Muscle layer of duodenum (tissue), 2 donors: Measurements from ENCODE around the gene AVPR1A.

ENCODE experiments used
- H3K27ac ChIP-seq: one replicate; pipeline ENCODE4 v1.7.0; 2013; ENCODE audit warnings: mild to moderate bottlenecking, low read length
- H3K27me3 ChIP-seq: one replicate; pipeline ENCODE4 v1.7.0; 2013; ENCODE audit warnings: low read depth, mild to moderate bottlenecking, control low read depth, low read length
- H3K36me3 ChIP-seq, 2 donors: one replicate each; pipeline ENCODE4 v1.7.0; 2013; ENCODE audit warnings: low read length in 2 of 2, control low read depth in 1 of 2, mild to moderate bottlenecking in 1 of 2; ENCODE audit not compliant: insufficient read depth in 2 of 2, control insufficient read depth in 1 of 2
- H3K4me1 ChIP-seq, 2 donors: one replicate each; pipeline ENCODE4 v1.7.0; 2013; ENCODE audit warnings: low read length in 2 of 2, mild to moderate bottlenecking in 2 of 2, control low read depth in 1 of 2, moderate library complexity in 1 of 2; ENCODE audit not compliant: insufficient read depth in 2 of 2, control insufficient read depth in 1 of 2
- H3K4me3 ChIP-seq, 2 donors: one replicate each; pipeline ENCODE4 v1.7.0; 2013; ENCODE audit warnings: low read length in 2 of 2, low read depth in 1 of 2, mild to moderate bottlenecking in 1 of 2
- H3K9me3 ChIP-seq, 2 donors: one replicate each; pipeline ENCODE4 v1.7.0; 2013; ENCODE audit warnings: low read length in 2 of 2, control low read depth in 1 of 2, mild to moderate bottlenecking in 1 of 2; ENCODE audit not compliant: control insufficient read depth in 1 of 2
- donor health status: healthy.

Gene AVPR1A

GRCh38 chr12:63149909-63150712 is 890 bp downstream of the AVPR1A start:
- no peaks in the 10 kb centered on the region for H3K36me3 ChIP-seq
- H3K4me1 ChIP-seq: peaks cover 9 to 24% of the 10 kb centered on the region in 2 donors
- peak overlapping the region in 1 of 2 donors; percentile 65 for H3K4me3 ChIP-seq
- H3K27me3 ChIP-seq: peaks cover 32% of the 10 kb centered on the region
- no peak overlapping the region for H3K27ac ChIP-seq
- no peaks in the 10 kb centered on the region for H3K9me3 ChIP-seq

DNA sequence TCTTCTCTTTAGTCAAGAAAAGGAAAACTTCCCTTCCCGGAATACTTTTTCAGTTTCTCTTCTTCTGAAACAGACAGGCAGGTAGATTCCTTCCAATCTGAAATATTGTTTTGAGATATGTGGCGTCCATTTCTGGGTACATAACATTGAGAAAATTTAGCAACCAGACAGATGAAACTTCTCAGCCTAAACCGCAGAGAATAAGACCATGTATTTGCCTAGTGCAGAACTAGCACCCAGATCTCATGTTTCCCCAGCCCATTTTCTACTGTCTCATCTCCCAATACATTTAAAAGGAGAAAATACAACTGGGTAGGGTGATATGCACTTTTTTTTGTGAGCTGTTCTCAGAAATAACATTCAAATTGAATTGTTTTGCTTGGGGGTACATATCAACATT is 6.4 kb downstream of the AVPR1A start:
- Histone ChIP-seq H3K4me1 (no peaks in the 10 kb centered on the region), H3K27me3 (peaks cover 4% of the 10 kb centered on the region), H3K36me3 (no peaks in the 10 kb centered on the region), H3K4me3 (no peak overlapping the region), H3K9me3 (no peaks in the 10 kb centered on the region), H3K27ac (no peak overlapping the region)

DNA sequence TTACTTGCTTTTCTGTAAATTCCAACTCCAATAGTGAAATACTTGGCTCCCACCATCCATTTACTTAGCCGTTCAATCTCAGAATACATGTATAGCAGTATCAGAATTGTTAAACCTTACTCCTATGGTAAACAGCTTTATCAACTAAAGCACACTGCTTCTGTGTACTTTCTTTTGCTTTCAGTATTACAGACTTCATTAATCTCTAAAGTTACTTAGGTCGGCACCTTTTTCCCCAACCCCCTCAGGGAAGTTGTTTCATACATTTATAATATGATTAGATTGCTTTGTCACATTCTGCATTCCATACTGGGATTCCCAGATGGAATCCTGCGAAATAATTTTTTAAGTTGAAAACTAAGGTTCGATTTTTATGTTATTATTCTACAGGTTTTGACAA is 12.5 kb downstream of the AVPR1A start:
- no peak overlapping the region for H3K27ac ChIP-seq
- H3K4me1 ChIP-seq: no peaks in the 10 kb centered on the region
- no peaks in the 10 kb centered on the region for H3K27me3 ChIP-seq
- no peaks in the 10 kb centered on the region for H3K9me3 ChIP-seq
- no peaks in the 10 kb centered on the region for H3K36me3 ChIP-seq
- H3K4me3 ChIP-seq: no peak overlapping the region

DNA sequence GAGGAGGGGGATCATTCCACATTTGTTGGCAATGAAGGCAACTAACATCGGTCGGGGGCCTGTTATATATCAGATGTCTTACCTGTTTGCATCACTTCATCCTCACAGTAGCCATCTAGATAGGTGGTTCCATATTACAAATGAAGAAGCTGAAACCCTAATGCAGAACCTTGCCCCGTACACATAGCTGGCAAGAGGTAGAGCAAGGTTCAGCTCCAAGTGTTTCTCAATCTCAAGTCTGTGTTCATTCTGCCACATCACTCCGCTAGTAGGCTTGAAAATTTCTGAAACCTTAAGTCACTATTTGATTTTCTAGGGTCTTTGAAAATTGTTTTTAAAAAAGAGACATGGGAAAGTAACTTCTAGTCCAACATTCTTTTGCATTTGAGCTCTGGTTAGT is 17.0 kb downstream of the AVPR1A start:
- no peaks in the 10 kb centered on the region for H3K27me3 ChIP-seq
- H3K27ac ChIP-seq: no peak overlapping the region
- H3K4me3 ChIP-seq: no peak overlapping the region
- no peaks in the 10 kb centered on the region for H3K36me3 ChIP-seq
- H3K9me3 ChIP-seq: peaks cover 0 to 2% of the 10 kb centered on the region in 2 donors
- H3K4me1 ChIP-seq: no peaks in the 10 kb centered on the region

- no peaks in the 10 kb centered on the region for H3K27me3 ChIP-seq
- no peaks in the 10 kb centered on the region for H3K4me1 ChIP-seq
- H3K36me3 ChIP-seq: no peaks in the 10 kb centered on the region
- H3K27ac ChIP-seq: no peak overlapping the region
- no peak overlapping the region for H3K4me3 ChIP-seq
- H3K9me3 ChIP-seq: peaks cover 0 to 2% of the 10 kb centered on the region in 2 donors
These were observed 18.8 kb downstream of the AVPR1A start for GRCh38 chr12:63132201-63132600.

DNA sequence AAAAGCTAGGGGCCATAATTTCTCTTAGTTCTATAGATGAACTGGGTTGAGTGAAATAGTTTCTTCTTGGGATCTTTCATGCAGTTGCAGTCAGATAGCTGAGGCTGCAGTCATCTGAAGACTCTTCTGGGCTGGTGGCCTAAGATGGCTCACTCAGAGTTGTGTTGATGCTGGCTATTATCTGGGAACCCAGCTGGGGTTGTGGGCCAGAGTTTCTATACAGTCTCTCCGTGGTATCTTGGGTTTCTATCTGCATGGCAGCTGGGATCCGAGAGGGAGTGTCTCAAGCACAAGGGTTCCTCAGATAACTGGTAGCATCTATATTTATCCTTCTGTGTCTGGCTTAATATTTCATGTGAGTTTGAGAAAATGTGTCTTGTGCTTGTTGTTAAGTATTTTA is 21.1 kb downstream of the AVPR1A start:
- Histone ChIP-seq H3K4me3 (no peak overlapping the region), H3K4me1 (peaks cover 0 to 2% of the 10 kb centered on the region in 2 donors), H3K36me3 (no peaks in the 10 kb centered on the region), H3K9me3 (peaks cover 0 to 2% of the 10 kb centered on the region in 2 donors), H3K27me3 (no peaks in the 10 kb centered on the region), H3K27ac (no peak overlapping the region)

- H3K4me1 ChIP-seq: peaks cover 0 to 3% of the 10 kb centered on the region in 2 donors
- H3K27me3 ChIP-seq: no peaks in the 10 kb centered on the region
- H3K4me3 ChIP-seq: no peak overlapping the region
- H3K9me3 ChIP-seq: no peaks in the 10 kb centered on the region
- H3K27ac ChIP-seq: no peak overlapping the region
- no peaks in the 10 kb centered on the region for H3K36me3 ChIP-seq
These were observed 26.2 kb downstream of the AVPR1A start for GRCh38 chr12:63124778-63125177.

DNA sequence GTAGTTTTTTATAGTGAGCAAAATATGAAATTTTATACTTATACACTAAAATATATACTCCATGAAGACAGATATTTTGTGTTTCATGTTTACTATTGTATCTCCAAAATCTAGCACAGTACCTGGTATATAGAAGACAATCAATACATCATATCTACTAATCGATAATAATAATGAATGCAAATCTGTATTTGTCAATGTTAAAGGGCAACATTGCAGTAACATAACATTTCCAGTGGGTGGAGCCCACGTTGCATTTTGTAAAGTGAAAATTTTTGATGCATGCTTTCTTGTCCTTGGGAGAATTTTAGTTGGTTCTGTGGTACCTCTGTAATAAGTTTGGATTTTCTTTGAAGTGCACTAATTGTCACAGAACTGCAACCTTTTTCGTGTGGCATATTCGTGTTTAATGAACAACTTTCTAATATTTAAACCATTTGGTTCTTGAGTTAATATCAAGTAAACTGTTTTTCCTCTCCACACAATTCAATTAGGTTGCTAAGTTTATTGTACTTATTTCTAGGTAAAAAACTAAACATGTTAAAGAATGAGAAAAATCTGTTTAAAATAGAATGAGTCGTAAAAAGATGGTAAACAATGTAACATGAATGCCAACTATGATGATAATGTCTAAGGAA is 47.4 kb downstream of the AVPR1A start:
- no peaks in the 10 kb centered on the region for H3K9me3 ChIP-seq
- H3K27me3 ChIP-seq: no peaks in the 10 kb centered on the region
- no peaks in the 10 kb centered on the region for H3K4me1 ChIP-seq
- no peak overlapping the region for H3K4me3 ChIP-seq
- no peak overlapping the region for H3K27ac ChIP-seq
- no peaks in the 10 kb centered on the region for H3K36me3 ChIP-seq

DNA sequence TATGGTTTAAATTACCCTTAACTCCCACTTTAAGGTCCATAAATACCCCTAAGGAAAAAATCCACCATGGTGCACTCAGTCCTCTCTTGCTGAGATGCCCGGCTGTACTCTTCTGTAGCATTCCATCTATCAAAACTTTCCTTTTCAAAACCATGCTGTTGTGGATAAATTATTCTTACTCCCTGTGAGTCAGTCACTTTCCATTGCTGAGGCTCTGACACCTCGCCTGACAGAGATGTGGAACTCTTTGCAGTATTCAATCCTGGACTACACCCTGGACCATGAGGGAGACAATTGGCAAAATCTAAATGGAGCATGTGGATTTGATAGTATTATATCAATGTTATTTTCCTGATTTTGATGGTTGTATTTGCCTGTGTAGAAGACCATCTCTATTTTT is 49.1 kb downstream of the AVPR1A start:
- H3K4me1 ChIP-seq: no peaks in the 10 kb centered on the region
- H3K27ac ChIP-seq: no peak overlapping the region
- H3K4me3 ChIP-seq: no peak overlapping the region
- no peaks in the 10 kb centered on the region for H3K9me3 ChIP-seq
- no peaks in the 10 kb centered on the region for H3K36me3 ChIP-seq
- H3K27me3 ChIP-seq: no peaks in the 10 kb centered on the region

GRCh38 chr12:63098851-63099250 is 52.1 kb downstream of the AVPR1A start:
- no peaks in the 10 kb centered on the region for H3K27me3 ChIP-seq
- H3K36me3 ChIP-seq: no peaks in the 10 kb centered on the region
- no peak overlapping the region for H3K27ac ChIP-seq
- no peak overlapping the region for H3K4me3 ChIP-seq
- H3K9me3 ChIP-seq: no peaks in the 10 kb centered on the region
- H3K4me1 ChIP-seq: no peaks in the 10 kb centered on the region

- no peak overlapping the region for H3K4me3 ChIP-seq
- H3K9me3 ChIP-seq: no peaks in the 10 kb centered on the region
- H3K4me1 ChIP-seq: no peaks in the 10 kb centered on the region
- no peak overlapping the region for H3K27ac ChIP-seq
- no peaks in the 10 kb centered on the region for H3K36me3 ChIP-seq
- H3K27me3 ChIP-seq: no peaks in the 10 kb centered on the region
These were observed 55.5 kb downstream of the AVPR1A start for GRCh38 chr12:63095369-63095980.
